HEK293 (cell line): Measurements from ENCODE around the gene TANGO6.

Experiments
- CTCF ChIA-PET: fragments of 350-600 bp; formaldehyde crosslinking; extraction: SDS; loops from one replicate; lab custom pipeline; 2021; ENCODE audit warnings: antibody characterized with exemption; lab: Yijun Ruan, JAX
- POLR2A ChIA-PET: fragments of 300-600 bp; formaldehyde crosslinking; extraction: SDS; loops from one replicate; lab custom pipeline; 2020; ENCODE audit warnings: antibody characterized with exemption, inconsistent platforms; lab: Yijun Ruan, JAX
- H3K27ac ChIP-seq: fragments of 200-500 bp; sonication (Bioruptor generic); 2 replicates; pipeline ENCODE4 v1.5.1; 2014; ENCODE audit warnings: low read depth, low read length, control low read depth, inconsistent platforms; ENCODE audit errors: extremely low read depth
- H3K36me3 ChIP-seq, 2 experiments: fragments of 200-500 bp in 1 of 2; sonication (Bioruptor generic) in 1 of 2; 1 replicate in 1 of 2; 2 replicates in 1 of 2; pipeline ENCODE4 v1.5.1; 2014 to 2017; ENCODE audit warnings: inconsistent platforms in 2 of 2, low read length in 2 of 2; ENCODE audit not compliant: control insufficient read depth in 2 of 2, insufficient read depth in 1 of 2
- H3K4me1 ChIP-seq: fragments of 200-500 bp; sonication (Bioruptor generic); 2 replicates; pipeline ENCODE4 v1.5.1; 2014; ENCODE audit warnings: mild to moderate bottlenecking, low read length, inconsistent platforms; ENCODE audit not compliant: control insufficient read depth, insufficient read depth
- H3K4me3 ChIP-seq: 2 replicates; pipeline ENCODE4 v1.5.1; 2011; ENCODE audit warnings: low read depth, mild to moderate bottlenecking, control low read depth, low read length, moderate library complexity
- H3K9me3 ChIP-seq: fragments of 200-500 bp; sonication (Bioruptor generic); 2 replicates; pipeline ENCODE4 v1.5.1; 2014; ENCODE audit warnings: low read depth, low read length, inconsistent platforms; ENCODE audit not compliant: control insufficient read depth, insufficient read depth
- AEBP2 ChIP-seq: fragments of 450-650 bp; formaldehyde crosslinking; IDR thresholded peaks from 2 replicates; pipeline ENCODE4 v1.5.1; 2016; ENCODE audit warnings: missing biosample characterization, missing genetic modification characterization, borderline replicate concordance
- ELK4 ChIP-seq: IDR thresholded peaks from 2 replicates; pipeline ENCODE4 v1.6.1; 2011; ENCODE audit warnings: mild to moderate bottlenecking, low read depth, low read length, borderline replicate concordance
- MEIS1 ChIP-seq: sonication (generic); formaldehyde crosslinking; IDR thresholded peaks from 2 replicates; pipeline ENCODE4 v1.8.1; 2022; ENCODE audit warnings: missing genetic modification reagents, mild to moderate bottlenecking, borderline replicate concordance
- MZF1 ChIP-seq: fragments of 450-650 bp; formaldehyde crosslinking; IDR thresholded peaks from 2 replicates; pipeline ENCODE4 v1.5.1; 2017; ENCODE audit warnings: missing biosample characterization, missing genetic modification characterization, borderline replicate concordance
- PRDM1 ChIP-seq: fragments of 450-650 bp; formaldehyde crosslinking; IDR thresholded peaks from 2 replicates; pipeline ENCODE4; 2016; ENCODE audit warnings: missing biosample characterization, missing genetic modification characterization
- REPIN1 ChIP-seq: fragments of 450-650 bp; formaldehyde crosslinking; IDR thresholded peaks from 2 replicates; pipeline ENCODE4 v1.5.1; 2017; ENCODE audit warnings: missing biosample characterization, missing genetic modification characterization, low read depth
- ZBTB49 ChIP-seq: fragments of 450-650 bp; formaldehyde crosslinking; IDR thresholded peaks from 2 replicates; pipeline ENCODE4 v1.5.1; 2016; ENCODE audit warnings: missing biosample characterization, missing genetic modification characterization, low read depth
- ZBTB8A ChIP-seq: fragments of 450-650 bp; formaldehyde crosslinking; IDR thresholded peaks from 2 replicates; pipeline ENCODE4 v1.5.1; 2016; ENCODE audit warnings: missing biosample characterization, missing genetic modification characterization
- ZFHX2 ChIP-seq: fragments of 450-650 bp; formaldehyde crosslinking; conservative IDR thresholded peaks from 2 replicates; pipeline ENCODE4 v1.5.1; 2016; ENCODE audit warnings: missing biosample characterization, missing genetic modification characterization
- ZFP41 ChIP-seq: fragments of 450-650 bp; formaldehyde crosslinking; IDR thresholded peaks from 2 replicates; pipeline ENCODE4 v1.5.1; 2016; ENCODE audit warnings: missing biosample characterization, missing genetic modification characterization, borderline replicate concordance
- ZNF138 ChIP-seq: fragments of 450-650 bp; formaldehyde crosslinking; IDR thresholded peaks from 2 replicates; pipeline ENCODE4 v1.5.1; 2016; ENCODE audit warnings: missing biosample characterization, missing genetic modification characterization, borderline replicate concordance
- ZNF140 ChIP-seq: fragments of 450-650 bp; formaldehyde crosslinking; IDR thresholded peaks from 2 replicates; pipeline ENCODE4 v1.5.1; 2016; ENCODE audit warnings: missing biosample characterization, missing genetic modification characterization
- ZNF214 ChIP-seq: fragments of 450-650 bp; formaldehyde crosslinking; IDR thresholded peaks from 2 replicates; pipeline ENCODE4 v1.5.1; 2017; ENCODE audit warnings: missing biosample characterization, mild to moderate bottlenecking, missing genetic modification characterization, borderline replicate concordance
- ZNF248 ChIP-seq: fragments of 450-650 bp; formaldehyde crosslinking; IDR thresholded peaks from 2 replicates; pipeline ENCODE4 v1.5.1; 2017; ENCODE audit warnings: missing biosample characterization, missing genetic modification characterization
- ZNF274 ChIP-seq, 2 experiments: fragments of 200-500 bp in 1 of 2; fragments of 450-650 bp in 1 of 2; sonication (Bioruptor generic) in 1 of 2; formaldehyde crosslinking in 1 of 2; IDR thresholded peaks; 2 replicates each; pipeline versions ENCODE4 v1.5.1 to v1.6.1; 2014 to 2016; ENCODE audit warnings: borderline replicate concordance in 1 of 2, inconsistent platforms in 1 of 2, low read length in 1 of 2, missing biosample characterization in 1 of 2, missing genetic modification characterization in 1 of 2
- ZNF311 ChIP-seq: fragments of 450-650 bp; formaldehyde crosslinking; IDR thresholded peaks from 2 replicates; pipeline ENCODE4 v1.5.1; 2017; ENCODE audit warnings: missing biosample characterization, missing genetic modification characterization, borderline replicate concordance
- ZNF341 ChIP-seq: fragments of 450-650 bp; formaldehyde crosslinking; IDR thresholded peaks from 2 replicates; pipeline ENCODE4; 2016; ENCODE audit warnings: low read depth, missing biosample characterization, missing genetic modification characterization
- ZNF518A ChIP-seq: fragments of 450-650 bp; formaldehyde crosslinking; conservative IDR thresholded peaks from 2 replicates; pipeline ENCODE4 v1.5.1; 2016; ENCODE audit warnings: low read depth, missing biosample characterization, missing genetic modification characterization
- ZNF529 ChIP-seq: fragments of 450-650 bp; formaldehyde crosslinking; IDR thresholded peaks from 2 replicates; pipeline ENCODE4 v1.5.1; 2017; ENCODE audit warnings: missing genetic modification characterization, missing biosample characterization; ENCODE audit not compliant: insufficient replicate concordance
- ZNF544 ChIP-seq: fragments of 450-650 bp; formaldehyde crosslinking; IDR thresholded peaks from 2 replicates; pipeline ENCODE4 v1.5.0; 2017; ENCODE audit warnings: missing biosample characterization, missing genetic modification characterization
- ZNF561 ChIP-seq: fragments of 450-650 bp; IDR thresholded peaks from 2 replicates; pipeline ENCODE4 v1.5.1; 2018; ENCODE audit warnings: missing biosample characterization, missing genetic modification characterization, borderline replicate concordance
- ZNF621 ChIP-seq: fragments of 450-650 bp; formaldehyde crosslinking; IDR thresholded peaks from 2 replicates; pipeline ENCODE4 v1.5.1; 2017; ENCODE audit warnings: missing biosample characterization, missing genetic modification characterization
- ZNF747 ChIP-seq: fragments of 450-650 bp; formaldehyde crosslinking; IDR thresholded peaks from 2 replicates; pipeline ENCODE4 v1.5.1; 2016; ENCODE audit warnings: missing biosample characterization, missing genetic modification characterization
- ZNF768 ChIP-seq: fragments of 450-650 bp; formaldehyde crosslinking; IDR thresholded peaks from 2 replicates; pipeline ENCODE4 v1.5.1; 2018; ENCODE audit warnings: missing biosample characterization, mild to moderate bottlenecking, missing genetic modification characterization
- ZNF830 ChIP-seq: fragments of 450-650 bp; IDR thresholded peaks from 2 replicates; pipeline ENCODE4 v1.5.0; 2018; ENCODE audit warnings: missing biosample characterization, missing genetic modification characterization, low read depth, mild to moderate bottlenecking, moderate library complexity

Gene TANGO6

GRCh38 chr16:68889508-68890150 is 46.3 kb downstream of the TANGO6 start:
- Histone ChIP-seq H3K4me3 (no peak overlapping the region), H3K4me1 (no peaks in the 10 kb centered on the region), H3K27ac (no peak overlapping the region), H3K36me3 (no peaks in the 10 kb centered on the region), H3K9me3 (no peaks in the 10 kb centered on the region)
- TF ChIP-seq ZNF311 (tag by site-specific recombination) (no peak), ZNF621 (tag by site-specific recombination) (no peak), ZNF830 (tag by site-specific recombination) (no peak), REPIN1 (tag by site-specific recombination) (no peak), ZNF274 (IDR thresholded peaks at IDR 0.05; ENCODE audit: low read length) (no peak), ZNF274 (tag by site-specific recombination; IDR thresholded peaks at IDR 0.05; ENCODE audit: borderline replicate concordance) (no peak), ZNF747 (tag by site-specific recombination) (no peak), ZBTB49 (tag by site-specific recombination) (no peak), ZNF214 (tag by site-specific recombination) (no peak), MEIS1 (CRISPR knock-in tag) (no peak), ELK4 (no peak), ZNF544 (tag by site-specific recombination) (no peak), ZNF529 (tag by site-specific recombination) (no peak), ZBTB8A (tag by site-specific recombination) (no peak), ZNF341 (tag by site-specific recombination) (no peak), ZNF138 (tag by site-specific recombination) (no peak), ZNF140 (tag by site-specific recombination) (no peak)
- ChIA-PET CTCF (interaction anchor here (0.9 kb wide), 1 partner anchor 223 kb away, joined by 3 read pairs; no protein-coding TSS in a partner anchor), POLR2A (no interaction called here)

GRCh38 chr16:68892214-68892613 is 48.9 kb downstream of the TANGO6 start:
- Histone ChIP-seq H3K4me3 (no peak overlapping the region), H3K36me3 (no peaks in the 10 kb centered on the region; a peak in 1 of 3 replicates), H3K4me1 (no peaks in the 10 kb centered on the region), H3K9me3 (no peaks in the 10 kb centered on the region), H3K27ac (no peak overlapping the region)
- ChIA-PET CTCF (interaction anchor here (0.8 kb wide), 1 partner anchor 232 kb away, joined by 3 read pairs; no protein-coding TSS in a partner anchor), POLR2A (no interaction called here)
- TF ChIP-seq ZFP41 (tag by site-specific recombination) (no peak), ZNF768 (no peak), MZF1 (tag by site-specific recombination) (no peak), PRDM1 (no peak), ZNF561 (no peak), AEBP2 (tag by site-specific recombination) (no peak), ZNF248 (tag by site-specific recombination) (no peak), ZNF518A (tag by site-specific recombination) (no peak), ZFHX2 (tag by site-specific recombination) (no peak)
